Suprapubic skin (tissue), 3 donors: Measurements from ENCODE around the gene CDH4.

Experiments
- POLR2AphosphoS5 ChIP-seq, 3 donors: sonication (generic); formaldehyde crosslinking; IDR thresholded peaks; one replicate each; pipeline ENCODE4 v1.6.1; 2017; ENCODE audit warnings: antibody characterized with exemption in 3 of 3
- TF ChIP-seq, protein P1 (sequence below), 2 donors: fragments of 200-600 bp in 1 of 2; fragments of 450-650 bp in 1 of 2; sonication (generic) in 1 of 2; IDR thresholded peaks; one replicate each; pipeline ENCODE4 v1.5.1; 2016 to 2019; ENCODE audit warnings: antibody characterized with exemption in 2 of 2, mild to moderate bottlenecking in 1 of 2, moderate library complexity in 1 of 2

DNA sequence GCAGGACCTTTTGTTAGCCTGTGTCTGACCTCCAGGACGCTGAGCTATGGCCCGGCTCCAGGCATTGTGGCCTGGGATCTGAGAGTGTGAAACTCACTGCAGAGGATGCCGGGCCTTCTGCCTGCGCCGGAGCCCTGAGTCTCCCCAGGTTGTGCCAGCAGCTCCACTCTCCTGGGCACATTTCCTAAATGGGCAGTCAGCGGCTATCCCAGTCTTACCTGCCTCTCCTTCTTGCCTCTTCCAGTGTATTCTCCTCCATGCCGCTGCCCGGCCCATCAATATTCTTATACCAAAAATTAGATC, 397.8 kb downstream of the CDH4 start:
- TF ChIP-seq POLR2AphosphoS5 (IDR thresholded peaks at IDR 0.05) = no peak
- TF ChIP-seq, protein P1, sequence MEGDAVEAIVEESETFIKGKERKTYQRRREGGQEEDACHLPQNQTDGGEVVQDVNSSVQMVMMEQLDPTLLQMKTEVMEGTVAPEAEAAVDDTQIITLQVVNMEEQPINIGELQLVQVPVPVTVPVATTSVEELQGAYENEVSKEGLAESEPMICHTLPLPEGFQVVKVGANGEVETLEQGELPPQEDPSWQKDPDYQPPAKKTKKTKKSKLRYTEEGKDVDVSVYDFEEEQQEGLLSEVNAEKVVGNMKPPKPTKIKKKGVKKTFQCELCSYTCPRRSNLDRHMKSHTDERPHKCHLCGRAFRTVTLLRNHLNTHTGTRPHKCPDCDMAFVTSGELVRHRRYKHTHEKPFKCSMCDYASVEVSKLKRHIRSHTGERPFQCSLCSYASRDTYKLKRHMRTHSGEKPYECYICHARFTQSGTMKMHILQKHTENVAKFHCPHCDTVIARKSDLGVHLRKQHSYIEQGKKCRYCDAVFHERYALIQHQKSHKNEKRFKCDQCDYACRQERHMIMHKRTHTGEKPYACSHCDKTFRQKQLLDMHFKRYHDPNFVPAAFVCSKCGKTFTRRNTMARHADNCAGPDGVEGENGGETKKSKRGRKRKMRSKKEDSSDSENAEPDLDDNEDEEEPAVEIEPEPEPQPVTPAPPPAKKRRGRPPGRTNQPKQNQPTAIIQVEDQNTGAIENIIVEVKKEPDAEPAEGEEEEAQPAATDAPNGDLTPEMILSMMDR (IDR thresholded peaks at IDR 0.05) = no peak
